ENCODE measurements around the gene SH3D19.

The SH3D19 gene

DNA sequence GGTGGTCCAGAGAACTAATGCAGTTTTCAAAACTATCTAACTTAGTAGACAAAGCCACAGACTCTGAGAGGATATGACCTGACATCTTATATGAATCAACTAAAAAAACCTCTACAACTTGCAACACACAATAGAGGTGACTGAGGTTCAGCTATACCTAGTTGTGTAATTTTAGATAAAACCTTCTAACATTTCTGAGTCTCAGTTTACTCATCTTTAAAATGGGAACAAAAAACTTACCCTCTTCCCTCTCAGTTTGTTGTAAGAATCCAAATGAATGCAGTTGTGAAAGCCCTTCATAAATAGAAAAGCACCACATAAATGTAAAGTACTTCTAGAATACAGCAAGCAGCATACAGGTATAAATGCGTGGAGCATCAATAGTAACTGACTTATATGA lies 5.9 kb downstream of the SH3D19 start:
- no peak overlapping the region for H2BK120ac ChIP-seq (ENCODE audit: low read depth, low read length)
- WGBS (ENCODE audit: extremely low coverage, insufficient coverage, low lambda C conversion rate) = no CpG with 5 or more reads among the region's 1 CpG

DNA sequence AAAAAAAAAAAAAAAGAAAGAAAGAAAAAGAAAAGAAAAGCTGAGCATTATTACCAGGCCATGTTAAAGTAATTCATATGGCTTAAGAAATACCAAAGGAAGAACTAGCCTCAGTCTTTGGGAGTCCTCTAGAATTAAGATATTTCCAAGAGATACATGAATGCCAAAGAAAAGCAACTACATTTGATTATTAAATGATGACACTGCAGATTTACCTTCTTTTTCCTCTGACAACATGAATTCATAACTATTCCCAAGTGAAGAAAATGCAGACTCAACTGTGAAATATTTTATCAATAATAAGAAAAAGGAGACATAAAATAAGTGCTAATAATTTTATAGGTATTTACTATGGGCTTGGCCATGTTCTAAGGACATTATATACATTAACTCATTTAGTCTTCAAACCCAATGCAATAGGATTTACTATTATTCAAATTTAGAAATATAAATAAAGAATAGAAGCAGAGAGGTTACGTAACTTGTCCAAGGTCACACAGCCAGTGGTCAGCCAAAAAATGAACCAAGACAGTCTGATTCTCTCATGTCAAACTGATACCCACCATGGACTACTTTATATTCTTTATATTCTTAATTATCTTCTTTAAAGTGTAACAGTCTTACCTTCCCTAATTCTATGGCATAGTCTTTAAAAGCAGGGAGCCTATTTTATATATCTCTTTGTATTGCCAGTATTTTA lies 6.9 kb downstream of the SH3D19 start:
- H3K4me1 ChIP-seq (ENCODE audit: control insufficient read depth, low read depth, low read length) = peaks cover 12% of the 10 kb centered on the region

More for the DNA sequence above, 5.9 kb downstream of the SH3D19 start:
- H3K27ac ChIP-seq (ENCODE audit: low read depth, low read length) = no peak overlapping the region
- H3K4me1 ChIP-seq (ENCODE audit: control insufficient read depth, low read depth, low read length) = peaks cover 6% of the 10 kb centered on the region
- DNase-seq = no peak
- peaks cover 47% of the 10 kb centered on the region for H3K79me2 ChIP-seq (ENCODE audit: control insufficient read depth, insufficient read depth, low read length)
- no peak overlapping the region for H3K4ac ChIP-seq (ENCODE audit: low read depth, low read length)
- H3K4me3 ChIP-seq (ENCODE audit: low read length) = no peak overlapping the region
- no peak overlapping the region for H3K9ac ChIP-seq (ENCODE audit: low read length)
- no peak overlapping the region for H4K8ac ChIP-seq (ENCODE audit: low read depth, low read length)
- no peaks in the 10 kb centered on the region for H3K36me3 ChIP-seq (ENCODE audit: control insufficient read depth, insufficient read depth, low read length)
- no peak overlapping the region for H3K4me2 ChIP-seq (ENCODE audit: low read length)
- H2AK5ac ChIP-seq (ENCODE audit: low read length) = no peak overlapping the region
- H2BK5ac ChIP-seq (ENCODE audit: low read length) = no peak overlapping the region
- H2BK15ac ChIP-seq (replicated peaks; ENCODE audit: low read depth) = no peak overlapping the region
- H3K23ac ChIP-seq (ENCODE audit: low read length) = no peak overlapping the region
- H3K79me1 ChIP-seq (ENCODE audit: low read length) = peaks cover 6% of the 10 kb centered on the region
- no peak overlapping the region for H3K56ac ChIP-seq (ENCODE audit: low read length)
- no peak overlapping the region for H4K5ac ChIP-seq (ENCODE audit: low read length)
- H3K27me3 ChIP-seq (ENCODE audit: insufficient read depth, low read length, poor library complexity) = no peaks in the 10 kb centered on the region
- no peak overlapping the region for H3K18ac ChIP-seq (ENCODE audit: low read length)

DNA sequence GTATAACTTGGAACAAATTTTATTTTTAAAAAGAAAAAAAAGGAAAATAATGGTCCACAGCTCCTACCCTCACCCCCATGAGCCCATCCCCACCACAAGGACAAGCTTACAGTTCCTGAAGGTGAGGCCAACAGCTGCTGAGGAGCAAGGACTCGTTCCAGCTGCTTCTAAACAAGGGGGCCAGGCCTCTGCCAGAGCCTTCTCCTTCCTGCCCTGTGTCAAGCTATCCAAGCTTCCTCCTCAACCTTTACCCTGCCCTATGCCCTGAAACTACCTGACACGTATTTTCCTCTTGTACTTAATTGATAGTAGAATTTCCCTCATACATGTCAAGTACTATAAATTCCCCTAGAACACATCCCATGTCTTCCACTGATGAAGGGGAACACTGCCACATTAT lies 8.8 kb downstream of the SH3D19 start:
- H3K4me3 ChIP-seq (ENCODE audit: low read length) = no peak overlapping the region
- H3K79me1 ChIP-seq (ENCODE audit: low read length) = peaks cover 10% of the 10 kb centered on the region
- peak overlapping the region; percentile 16 for H3K23ac ChIP-seq (ENCODE audit: low read length)
- no peak overlapping the region for H3K27ac ChIP-seq (ENCODE audit: low read depth, low read length)
- peaks cover 49% of the 10 kb centered on the region for H3K79me2 ChIP-seq (ENCODE audit: control insufficient read depth, insufficient read depth, low read length)
- no peak overlapping the region for H3K4ac ChIP-seq (ENCODE audit: low read depth, low read length)
- no CpG with 5 or more reads among the region's 2 CpGs for WGBS (ENCODE audit: extremely low coverage, insufficient coverage, low lambda C conversion rate)
- H3K9ac ChIP-seq (ENCODE audit: low read length) = no peak overlapping the region
- H2AK5ac ChIP-seq (ENCODE audit: low read length) = no peak overlapping the region
- no peak overlapping the region for H3K4me2 ChIP-seq (ENCODE audit: low read length)
- H3K56ac ChIP-seq (ENCODE audit: low read length) = no peak overlapping the region
- no peak overlapping the region for H2BK120ac ChIP-seq (ENCODE audit: low read depth, low read length)
- H3K18ac ChIP-seq (ENCODE audit: low read length) = no peak overlapping the region
- no peak overlapping the region for H2BK15ac ChIP-seq (replicated peaks; ENCODE audit: low read depth)
- H4K5ac ChIP-seq (ENCODE audit: low read length) = no peak overlapping the region
- no peak overlapping the region for H2BK5ac ChIP-seq (ENCODE audit: low read length)
- H3K27me3 ChIP-seq (ENCODE audit: insufficient read depth, low read length, poor library complexity) = no peaks in the 10 kb centered on the region
- H4K8ac ChIP-seq (ENCODE audit: low read depth, low read length) = no peak overlapping the region
- DNase-seq = no peak
- H3K4me1 ChIP-seq (ENCODE audit: control insufficient read depth, low read depth, low read length) = peaks cover 10% of the 10 kb centered on the region
- no peaks in the 10 kb centered on the region for H3K36me3 ChIP-seq (ENCODE audit: control insufficient read depth, insufficient read depth, low read length)

More for the DNA sequence above, 6.9 kb downstream of the SH3D19 start:
- Histone ChIP-seq H2BK120ac (ENCODE audit: low read depth, low read length) (no peak overlapping the region), H3K4me3 (ENCODE audit: low read length) (no peak overlapping the region), H3K4ac (ENCODE audit: low read depth, low read length) (no peak overlapping the region), H2BK5ac (ENCODE audit: low read length) (no peak overlapping the region), H3K79me2 (ENCODE audit: control insufficient read depth, insufficient read depth, low read length) (peaks cover 53% of the 10 kb centered on the region), H2BK15ac (replicated peaks; ENCODE audit: low read depth) (no peak overlapping the region), H4K8ac (ENCODE audit: low read depth, low read length) (no peak overlapping the region), H3K27ac (ENCODE audit: low read depth, low read length) (no peak overlapping the region), H3K4me2 (ENCODE audit: low read length) (no peak overlapping the region), H3K9ac (ENCODE audit: low read length) (no peak overlapping the region), H4K5ac (ENCODE audit: low read length) (no peak overlapping the region), H2AK5ac (ENCODE audit: low read length) (no peak overlapping the region), H3K56ac (ENCODE audit: low read length) (no peak overlapping the region), H3K27me3 (ENCODE audit: insufficient read depth, low read length, poor library complexity) (no peaks in the 10 kb centered on the region), H3K79me1 (ENCODE audit: low read length) (peaks cover 11% of the 10 kb centered on the region), H3K36me3 (ENCODE audit: control insufficient read depth, insufficient read depth, low read length) (no peaks in the 10 kb centered on the region), H3K23ac (ENCODE audit: low read length) (no peak overlapping the region), H3K18ac (ENCODE audit: low read length) (no peak overlapping the region)
- whole genome bisulfite sequencing (ENCODE audit: extremely low coverage, insufficient coverage, low lambda C conversion rate) = no CpG with 5 or more reads among the region's 1 CpG
- no peak for DNase-seq

DNA sequence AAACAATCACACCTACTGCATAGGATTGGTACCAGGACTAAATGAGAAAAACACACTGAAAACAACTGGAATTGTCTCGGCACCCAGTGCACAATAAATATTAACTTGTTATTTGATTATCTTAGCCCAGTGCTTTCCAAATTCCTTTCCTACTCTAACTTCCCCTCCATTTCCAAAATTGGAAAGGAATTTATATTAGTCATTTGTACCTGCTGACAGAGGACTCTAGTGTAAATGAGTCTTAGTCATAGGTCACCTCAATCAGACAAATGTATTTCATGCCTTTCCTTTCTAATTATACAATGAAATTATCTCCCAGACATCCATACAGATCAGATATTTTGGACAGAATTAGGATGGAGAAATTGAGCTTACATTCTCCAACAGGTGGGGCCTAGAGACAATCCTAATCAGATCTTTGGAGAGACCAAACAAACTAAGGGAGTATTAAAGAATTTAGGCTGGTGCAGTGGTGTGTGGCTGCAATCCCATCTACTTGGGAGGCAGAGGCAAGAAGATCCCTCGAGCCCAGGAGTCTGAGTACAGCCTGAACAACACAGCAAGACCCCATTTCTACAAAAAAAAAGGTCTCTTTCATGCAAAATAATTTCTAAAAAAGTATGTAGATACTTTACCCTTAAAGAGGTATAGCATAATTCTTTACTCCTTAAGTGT lies 10.1 kb downstream of the SH3D19 start:
- Histone ChIP-seq H3K4me2 (ENCODE audit: low read length) (no peak overlapping the region), H3K4ac (ENCODE audit: low read depth, low read length) (no peak overlapping the region), H3K36me3 (ENCODE audit: control insufficient read depth, insufficient read depth, low read length) (no peaks in the 10 kb centered on the region), H3K56ac (ENCODE audit: low read length) (no peak overlapping the region), H3K79me2 (ENCODE audit: control insufficient read depth, insufficient read depth, low read length) (peaks cover 45% of the 10 kb centered on the region), H2BK15ac (replicated peaks; ENCODE audit: low read depth) (no peak overlapping the region), H3K9ac (ENCODE audit: low read length) (no peak overlapping the region), H3K4me1 (ENCODE audit: control insufficient read depth, low read depth, low read length) (peaks cover 10% of the 10 kb centered on the region), H3K79me1 (ENCODE audit: low read length) (peaks cover 8% of the 10 kb centered on the region), H3K4me3 (ENCODE audit: low read length) (no peak overlapping the region), H4K5ac (ENCODE audit: low read length) (no peak overlapping the region), H3K23ac (ENCODE audit: low read length) (no peak overlapping the region), H2AK5ac (ENCODE audit: low read length) (no peak overlapping the region), H3K18ac (ENCODE audit: low read length) (no peak overlapping the region), H3K27me3 (ENCODE audit: insufficient read depth, low read length, poor library complexity) (no peaks in the 10 kb centered on the region), H2BK5ac (ENCODE audit: low read length) (no peak overlapping the region), H3K27ac (ENCODE audit: low read depth, low read length) (peak overlapping the region; percentile 9), H4K8ac (ENCODE audit: low read depth, low read length) (no peak overlapping the region), H2BK120ac (ENCODE audit: low read depth, low read length) (no peak overlapping the region)
- WGBS (ENCODE audit: extremely low coverage, insufficient coverage, low lambda C conversion rate) = no CpG with 5 or more reads among the region's 2 CpGs
- no peak for DNase-seq

DNA sequence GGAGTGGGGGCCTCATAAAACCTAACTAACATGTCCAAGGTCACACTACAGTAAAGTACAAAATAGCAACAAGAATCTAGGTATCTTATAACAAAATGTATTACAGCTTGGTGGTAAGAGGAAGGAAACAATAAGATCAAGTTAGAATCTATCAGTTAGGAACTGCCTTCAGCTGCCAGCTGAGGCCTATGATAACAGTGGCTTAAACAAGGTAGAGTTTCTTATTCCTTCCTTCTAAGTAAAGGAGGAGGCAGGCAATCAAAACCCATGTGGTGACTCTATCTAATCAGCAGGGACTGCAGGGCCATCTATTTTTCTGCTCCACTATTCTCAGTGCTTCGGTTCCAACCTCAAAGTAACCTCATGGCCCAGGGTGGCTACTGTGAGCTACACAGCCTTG lies 10.9 kb downstream of the SH3D19 start:
- no peak overlapping the region for H3K56ac ChIP-seq (ENCODE audit: low read length)
- WGBS (ENCODE audit: extremely low coverage, insufficient coverage, low lambda C conversion rate) = no CpG with 5 or more reads among the region's 1 CpG

More for the DNA sequence above, 10.9 kb downstream of the SH3D19 start:
- H3K23ac ChIP-seq (ENCODE audit: low read length) = no peak overlapping the region
- no peaks in the 10 kb centered on the region for H3K27me3 ChIP-seq (ENCODE audit: insufficient read depth, low read length, poor library complexity)
- peaks cover 10% of the 10 kb centered on the region for H3K4me1 ChIP-seq (ENCODE audit: control insufficient read depth, low read depth, low read length)
- H3K9ac ChIP-seq (ENCODE audit: low read length) = no peak overlapping the region
- no peak overlapping the region for H3K4me3 ChIP-seq (ENCODE audit: low read length)
- no peak overlapping the region for H3K4me2 ChIP-seq (ENCODE audit: low read length)
- peak overlapping the region; percentile 7 for H3K18ac ChIP-seq (ENCODE audit: low read length)
- no peaks in the 10 kb centered on the region for H3K36me3 ChIP-seq (ENCODE audit: control insufficient read depth, insufficient read depth, low read length)
- no peak overlapping the region for H3K27ac ChIP-seq (ENCODE audit: low read depth, low read length)
- peak; percentile 63 for DNase-seq
- H3K79me1 ChIP-seq (ENCODE audit: low read length) = peaks cover 8% of the 10 kb centered on the region
- H3K79me2 ChIP-seq (ENCODE audit: control insufficient read depth, insufficient read depth, low read length) = peaks cover 42% of the 10 kb centered on the region
- H3K4ac ChIP-seq (ENCODE audit: low read depth, low read length) = no peak overlapping the region
- H2AK5ac ChIP-seq (ENCODE audit: low read length) = no peak overlapping the region
- no peak overlapping the region for H2BK5ac ChIP-seq (ENCODE audit: low read length)
- no peak overlapping the region for H2BK15ac ChIP-seq (replicated peaks; ENCODE audit: low read depth)
- no peak overlapping the region for H4K8ac ChIP-seq (ENCODE audit: low read depth, low read length)
- H4K5ac ChIP-seq (ENCODE audit: low read length) = no peak overlapping the region
- no peak overlapping the region for H2BK120ac ChIP-seq (ENCODE audit: low read depth, low read length)
